Measurements from ENCODE around the gene MYOZ3. TPM values are rescaled to one million over a fixed set of nuclear protein-coding genes. Genes with fewer than 3 reads are reported as not detected.

The MYOZ3 gene
- total and polyA plus RNA-seq, 10 of the 15 experiments (the other 5 are each of a cell fraction or from before 2014, with no cell fraction given), result 0.04 to 1.1 (median 0.10) TPM; not detected in 4

DNA sequence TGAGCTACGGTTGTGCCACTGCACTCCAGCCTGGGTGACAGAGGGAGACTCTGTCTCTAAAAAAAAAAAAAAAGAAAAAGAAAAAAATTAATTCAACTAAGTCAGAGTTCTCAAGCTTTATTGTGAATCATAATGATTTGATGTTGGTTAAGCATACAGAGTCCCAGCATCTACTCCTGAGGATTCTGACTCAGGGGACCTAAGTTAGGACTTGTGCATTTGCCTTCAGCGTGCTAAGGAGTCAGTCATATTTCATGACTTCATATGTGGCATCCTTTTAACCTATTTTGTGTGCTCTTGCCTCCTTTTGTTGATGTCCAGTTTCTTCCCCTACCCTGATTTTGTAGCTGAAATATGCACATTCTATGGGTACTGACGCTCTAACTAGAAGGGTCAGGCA, 2.9 kb downstream of the MYOZ3 start:
- ChIA-PET SMC1A (ENCODE audit: uncharacterized antibody, unreplicated experiment) (interaction anchor here (1.7 kb wide), 1 partner anchor 104 kb away, joined by 6 read pairs; no protein-coding TSS in a partner anchor), RAD21 (ENCODE audit: unreplicated experiment) (interaction anchor here (0.8 to 1.0 kb wide), 2 partner anchors 74 to 102 kb away, joined by 3 read pairs; no protein-coding TSS in a partner anchor), CTCF (interaction anchor here (0.8 to 12.7 kb wide), 4 partner anchors 102 to 451 kb away, joined by 3 to 236 read pairs (median 3); no protein-coding TSS in a partner anchor), POLR2A (no interaction called here)
- Histone ChIP-seq H3K9me3 (replicated peaks; ENCODE audit: control insufficient read depth, insufficient read depth, low read length) (no peaks in the 10 kb centered on the region), H3K27me3 (replicated peaks in 1 of 2; ENCODE audit: control insufficient read depth in 2 of 2, insufficient read depth in 2 of 2, low read length in 1 of 2) (no peaks in the 10 kb centered on the region; a peak in 1 of 4 replicates), H3K27ac (ENCODE audit: control insufficient read depth, insufficient read depth) (no peak overlapping the region), H3K4me2 (ENCODE audit: control insufficient read depth, insufficient read depth) (no peak overlapping the region), H3K4me3 (no peak overlapping the region), H2AFZ (ENCODE audit: control insufficient read depth, low read depth, low read length) (no peak overlapping the region), H4K20me1 (ENCODE audit: control insufficient read depth, insufficient read depth) (no peaks in the 10 kb centered on the region), H3K36me3 (ENCODE audit: control insufficient read depth in 2 of 2, insufficient read depth in 2 of 2, low read length in 1 of 2) (no peaks in the 10 kb centered on the region), H3K79me2 (ENCODE audit: control insufficient read depth, insufficient read depth, low read length) (no peaks in the 10 kb centered on the region), H3K4me1 (ENCODE audit: control insufficient read depth, insufficient read depth, low read length) (no peaks in the 10 kb centered on the region), H3K9ac (ENCODE audit: control insufficient read depth, insufficient read depth, low read length) (no peak overlapping the region)
- intact Hi-C loops (cut with micrococcal nuclease; ENCODE audit: unreplicated experiment) (no loop called here), in situ Hi-C loops (cut with MboI) (no loop called here)
- DNase-seq (ENCODE audit: low read depth, low spot score) (no peak), ATAC-seq (no peak), FAIRE-seq (no peak)
- WGBS (ENCODE audit: insufficient coverage, insufficient replicate concordance, low lambda C conversion rate, missing lambda C conversion rate), result 58% methylated on average over 3 of the region's 3 CpGs
- BruUV-seq (replicated peaks), result no TSS peak
- TF ChIP-seq SP1 (IDR thresholded peaks at IDR 0.05; ENCODE audit: low read depth, low read length), result no peak
- TF ChIP-seq, protein P1, sequence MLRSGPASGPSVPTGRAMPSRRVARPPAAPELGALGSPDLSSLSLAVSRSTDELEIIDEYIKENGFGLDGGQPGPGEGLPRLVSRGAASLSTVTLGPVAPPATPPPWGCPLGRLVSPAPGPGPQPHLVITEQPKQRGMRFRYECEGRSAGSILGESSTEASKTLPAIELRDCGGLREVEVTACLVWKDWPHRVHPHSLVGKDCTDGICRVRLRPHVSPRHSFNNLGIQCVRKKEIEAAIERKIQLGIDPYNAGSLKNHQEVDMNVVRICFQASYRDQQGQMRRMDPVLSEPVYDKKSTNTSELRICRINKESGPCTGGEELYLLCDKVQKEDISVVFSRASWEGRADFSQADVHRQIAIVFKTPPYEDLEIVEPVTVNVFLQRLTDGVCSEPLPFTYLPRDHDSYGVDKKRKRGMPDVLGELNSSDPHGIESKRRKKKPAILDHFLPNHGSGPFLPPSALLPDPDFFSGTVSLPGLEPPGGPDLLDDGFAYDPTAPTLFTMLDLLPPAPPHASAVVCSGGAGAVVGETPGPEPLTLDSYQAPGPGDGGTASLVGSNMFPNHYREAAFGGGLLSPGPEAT (IDR thresholded peaks at IDR 0.05; ENCODE audit: low read depth), result no peak

DNA sequence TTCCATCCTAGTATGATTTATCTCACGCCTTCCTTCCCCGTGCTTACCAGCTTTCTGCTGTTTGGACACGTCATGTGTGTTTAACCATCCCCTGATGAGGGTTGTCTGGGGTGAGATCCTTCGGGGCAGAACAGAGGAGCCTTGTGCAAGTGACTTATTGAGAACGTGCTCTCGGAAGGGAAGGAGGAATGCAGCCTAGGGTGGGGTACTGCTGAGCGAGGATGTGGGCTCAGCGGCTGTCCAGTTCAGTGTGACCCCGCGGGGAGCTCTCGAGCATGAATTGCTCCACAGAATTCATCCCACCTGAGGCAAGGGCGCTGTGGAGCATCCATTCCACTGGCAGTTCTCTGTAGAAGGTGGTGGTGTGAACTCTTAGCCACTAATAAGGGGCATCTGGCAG, 4.0 kb downstream of the MYOZ3 start:
- in situ Hi-C loops (cut with MboI), result no loop called here
- FAIRE-seq (no peak), ATAC-seq (no peak), DNase-seq (ENCODE audit: low read depth, low spot score) (no peak)
- ChIA-PET CTCF (interaction anchor here (0.8 to 1.2 kb wide), 3 partner anchors 104 to 182 kb away, joined by 3 read pairs; partner anchors contain the start of gene SMIM3), RAD21 (ENCODE audit: unreplicated experiment) (no interaction called here), POLR2A (no interaction called here), SMC1A (ENCODE audit: uncharacterized antibody, unreplicated experiment) (interaction anchor here (0.6 to 1.2 kb wide), 2 partner anchors 11 to 13 kb away, joined by 3 read pairs; no protein-coding TSS in a partner anchor)
- Histone ChIP-seq H3K9me3 (replicated peaks; ENCODE audit: control insufficient read depth, insufficient read depth, low read length) (no peaks in the 10 kb centered on the region), H3K36me3 (ENCODE audit: control insufficient read depth in 2 of 2, insufficient read depth in 2 of 2, low read length in 1 of 2) (no peaks in the 10 kb centered on the region), H3K4me1 (ENCODE audit: control insufficient read depth, insufficient read depth, low read length) (no peaks in the 10 kb centered on the region), H3K9ac (ENCODE audit: control insufficient read depth, insufficient read depth, low read length) (no peak overlapping the region), H3K27me3 (replicated peaks in 1 of 2; ENCODE audit: control insufficient read depth in 2 of 2, insufficient read depth in 2 of 2, low read length in 1 of 2) (peaks cover 0 to 1% of the 10 kb centered on the region in 2 experiments; a peak in 2 of 4 replicates), H3K4me3 (no peak overlapping the region), H3K79me2 (ENCODE audit: control insufficient read depth, insufficient read depth, low read length) (no peaks in the 10 kb centered on the region), H3K27ac (ENCODE audit: control insufficient read depth, insufficient read depth) (no peak overlapping the region), H3K4me2 (ENCODE audit: control insufficient read depth, insufficient read depth) (no peak overlapping the region), H2AFZ (ENCODE audit: control insufficient read depth, low read depth, low read length) (no peak overlapping the region), H4K20me1 (ENCODE audit: control insufficient read depth, insufficient read depth) (no peaks in the 10 kb centered on the region)
- no TSS peak for BruUV-seq (replicated peaks)
- 53% methylated on average over 12 of the region's 12 CpGs for WGBS (ENCODE audit: insufficient coverage, insufficient replicate concordance, low lambda C conversion rate, missing lambda C conversion rate)
- intact Hi-C loops (cut with micrococcal nuclease; ENCODE audit: unreplicated experiment), result no loop called here
- TF ChIP-seq NFIC (IDR thresholded peaks at IDR 0.05; ENCODE audit: low read depth, low read length) (no peak), TAF1 (IDR thresholded peaks at IDR 0.05; ENCODE audit: borderline replicate concordance, low read depth, low read length) (no peak), IKZF1 (conservative IDR thresholded peaks at IDR 0.05) (no peak), TCF3 (IDR thresholded peaks at IDR 0.05; ENCODE audit: borderline replicate concordance, insufficient read depth, low read depth, low read length) (no peak), HDGF (IDR thresholded peaks at IDR 0.05) (no peak), HDAC6 (IDR thresholded peaks at IDR 0.05; ENCODE audit: unreplicated experiment) (no peak), PML (IDR thresholded peaks at IDR 0.05; ENCODE audit: low read length) (no peak), MTA3 (IDR thresholded peaks at IDR 0.05; ENCODE audit: borderline replicate concordance, low read length) (no peak), SIX5 (IDR thresholded peaks at IDR 0.05; ENCODE audit: low read depth, low read length, severe bottlenecking) (no peak)
- TF ChIP-seq, protein P2, sequence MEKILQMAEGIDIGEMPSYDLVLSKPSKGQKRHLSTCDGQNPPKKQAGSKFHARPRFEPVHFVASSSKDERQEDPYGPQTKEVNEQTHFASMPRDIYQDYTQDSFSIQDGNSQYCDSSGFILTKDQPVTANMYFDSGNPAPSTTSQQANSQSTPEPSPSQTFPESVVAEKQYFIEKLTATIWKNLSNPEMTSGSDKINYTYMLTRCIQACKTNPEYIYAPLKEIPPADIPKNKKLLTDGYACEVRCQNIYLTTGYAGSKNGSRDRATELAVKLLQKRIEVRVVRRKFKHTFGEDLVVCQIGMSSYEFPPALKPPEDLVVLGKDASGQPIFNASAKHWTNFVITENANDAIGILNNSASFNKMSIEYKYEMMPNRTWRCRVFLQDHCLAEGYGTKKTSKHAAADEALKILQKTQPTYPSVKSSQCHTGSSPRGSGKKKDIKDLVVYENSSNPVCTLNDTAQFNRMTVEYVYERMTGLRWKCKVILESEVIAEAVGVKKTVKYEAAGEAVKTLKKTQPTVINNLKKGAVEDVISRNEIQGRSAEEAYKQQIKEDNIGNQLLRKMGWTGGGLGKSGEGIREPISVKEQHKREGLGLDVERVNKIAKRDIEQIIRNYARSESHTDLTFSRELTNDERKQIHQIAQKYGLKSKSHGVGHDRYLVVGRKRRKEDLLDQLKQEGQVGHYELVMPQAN (conservative IDR thresholded peaks at IDR 0.05), result no peak
- TF ChIP-seq, protein P3, sequence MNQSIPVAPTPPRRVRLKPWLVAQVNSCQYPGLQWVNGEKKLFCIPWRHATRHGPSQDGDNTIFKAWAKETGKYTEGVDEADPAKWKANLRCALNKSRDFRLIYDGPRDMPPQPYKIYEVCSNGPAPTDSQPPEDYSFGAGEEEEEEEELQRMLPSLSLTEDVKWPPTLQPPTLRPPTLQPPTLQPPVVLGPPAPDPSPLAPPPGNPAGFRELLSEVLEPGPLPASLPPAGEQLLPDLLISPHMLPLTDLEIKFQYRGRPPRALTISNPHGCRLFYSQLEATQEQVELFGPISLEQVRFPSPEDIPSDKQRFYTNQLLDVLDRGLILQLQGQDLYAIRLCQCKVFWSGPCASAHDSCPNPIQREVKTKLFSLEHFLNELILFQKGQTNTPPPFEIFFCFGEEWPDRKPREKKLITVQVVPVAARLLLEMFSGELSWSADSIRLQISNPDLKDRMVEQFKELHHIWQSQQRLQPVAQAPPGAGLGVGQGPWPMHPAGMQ (IDR thresholded peaks at IDR 0.05; ENCODE audit: borderline replicate concordance), result no peak
